Fibroblast of peridontal ligament (primary cell): ENCODE data around the gene MAP4K2.
"Not testable (repeated sequence)": the region's sequence is repeated elsewhere in the genome, so short reads cannot be mapped to it uniquely, and the experiment has no call there.

Experiments
- DNase-seq: peaks from one replicate; pipeline ENCODE4 v3.0.0-alpha.2; 2010; ENCODE audit errors: extremely low read depth

Gene MAP4K2

DNA sequence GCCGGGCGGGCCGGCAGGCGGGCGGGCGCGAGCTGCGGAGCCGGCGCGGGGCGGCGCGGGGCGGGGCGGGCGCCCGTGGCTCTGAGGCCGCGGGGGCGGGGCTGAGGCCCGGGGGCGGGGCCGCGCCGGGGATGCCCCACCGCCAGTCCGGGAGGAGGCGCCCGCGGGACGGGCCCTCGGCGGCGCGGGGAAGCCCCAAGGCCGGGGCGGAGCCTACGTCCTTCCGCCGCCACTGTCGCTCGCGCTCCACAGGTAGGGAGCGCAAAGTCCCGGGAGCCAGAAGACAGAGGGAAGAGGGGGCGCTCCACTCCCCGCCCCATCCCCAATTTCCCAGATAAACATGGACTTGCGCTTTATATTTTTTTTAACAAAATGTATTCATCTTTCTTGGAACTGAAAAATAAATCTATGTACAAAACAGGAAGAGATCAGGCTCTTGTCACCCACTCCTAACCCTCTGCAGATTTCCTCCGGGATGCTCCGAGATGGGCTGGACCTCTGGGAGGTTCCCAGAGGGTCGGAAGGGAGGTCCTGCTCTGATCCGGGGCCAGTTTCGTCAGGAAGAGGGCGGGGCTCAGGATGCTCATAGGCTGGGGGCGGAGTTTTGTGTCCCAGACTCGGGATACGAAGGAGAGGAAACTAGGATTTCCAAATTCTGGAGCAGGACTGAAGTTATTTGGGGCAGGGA lies at the start of gene MAP4K2:
Gene MAP4K2, minus strand, starts transcription at position 57 of the 688 bp plus-strand sequence. CDS start 65 bp downstream, outside the sequence.
- DNase-seq, result peak; percentile 78

DNA sequence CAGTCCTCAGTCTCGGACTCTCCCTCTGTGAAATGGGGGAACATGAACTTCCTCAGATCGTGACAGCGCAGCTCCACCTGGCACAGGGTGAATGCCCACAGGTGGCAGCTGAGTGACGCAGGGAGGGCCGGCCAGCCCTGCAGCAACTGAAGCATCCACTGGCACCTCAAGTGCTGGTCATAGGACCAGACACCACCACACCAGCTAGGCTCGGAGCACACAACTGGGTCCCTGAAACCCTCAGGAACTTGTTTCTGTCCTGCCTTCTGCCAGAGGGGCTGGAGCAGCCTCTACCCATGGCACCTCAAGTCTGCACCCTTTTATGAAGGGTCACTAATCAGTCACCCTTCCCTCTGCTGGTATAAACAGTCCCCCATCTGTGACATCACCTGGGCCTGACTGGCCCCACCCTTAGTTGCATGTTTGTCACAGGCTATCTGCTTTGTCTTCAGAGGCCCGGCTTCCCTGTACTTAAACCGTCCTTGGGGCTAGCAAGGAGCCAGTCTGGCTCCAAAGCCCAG lies 48.9 kb upstream of the MAP4K2 start:
- no peak for DNase-seq

DNA sequence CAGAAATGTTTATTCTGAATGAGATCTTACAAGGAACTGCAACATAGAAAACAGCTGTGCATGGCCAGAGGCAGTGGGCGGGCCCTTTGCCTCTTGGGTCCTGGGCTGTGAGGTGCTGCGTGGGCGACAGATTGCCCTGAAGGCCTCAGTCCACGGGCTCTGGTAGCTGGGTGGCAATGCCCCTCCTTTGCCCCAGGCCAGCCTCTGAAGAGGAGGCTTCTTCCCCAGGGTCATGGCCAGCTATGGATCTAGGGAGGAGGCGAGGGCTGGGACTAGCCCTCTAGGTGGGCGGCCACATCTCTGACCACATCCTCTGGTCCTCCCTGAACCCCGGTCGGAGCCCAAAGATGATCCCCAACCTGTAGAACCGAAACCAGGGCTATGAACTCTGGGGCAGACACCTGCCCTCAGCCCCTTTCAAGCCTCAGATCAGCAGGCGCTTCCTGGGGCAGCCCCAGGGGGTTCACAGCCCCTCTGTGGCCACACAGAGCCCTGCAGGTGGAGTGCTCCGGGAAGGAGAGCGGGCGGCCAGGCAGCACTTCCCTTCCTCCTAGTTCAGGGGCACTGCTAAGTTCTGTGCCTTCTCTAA lies 48.1 kb upstream of the MAP4K2 start:
- DNase-seq, result peak; percentile 36

DNA sequence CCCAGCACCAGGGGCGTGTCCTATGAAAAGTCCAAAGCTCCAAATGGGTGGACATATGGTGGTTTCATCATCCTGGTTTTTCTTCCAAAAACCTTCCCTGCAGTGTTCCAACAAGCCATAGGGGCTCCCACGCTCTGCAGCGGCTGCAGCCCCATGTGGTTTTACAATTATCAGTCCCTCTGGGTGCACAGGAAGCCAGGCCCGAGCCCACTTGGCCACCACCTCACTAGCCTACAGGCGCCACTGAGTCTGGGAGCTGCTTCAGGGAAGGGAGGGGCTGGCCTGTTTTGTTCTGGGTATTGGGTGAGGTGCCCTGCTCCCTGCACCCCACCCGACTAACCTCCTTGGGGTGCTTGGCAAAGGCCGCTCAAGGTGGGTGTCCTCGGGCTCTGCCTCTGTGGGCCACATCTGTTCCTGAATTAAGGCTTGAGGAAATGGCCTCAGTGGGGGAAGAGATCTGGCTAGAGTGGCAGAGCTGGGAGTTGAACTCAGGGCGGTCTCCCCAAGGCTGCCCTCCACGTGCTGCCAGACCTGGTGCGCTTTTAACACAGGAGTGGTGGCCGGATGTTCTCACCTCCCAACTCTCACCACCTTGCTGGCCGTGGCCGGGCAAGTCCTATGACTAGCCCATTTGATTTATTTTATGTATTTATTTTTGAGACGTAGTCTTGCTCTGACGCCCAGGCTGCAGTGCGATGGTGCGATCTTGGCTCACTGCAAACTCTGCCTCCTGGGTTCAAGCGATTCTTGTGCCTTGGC lies 46.8 kb upstream of the MAP4K2 start:
- peak; percentile 43 for DNase-seq

DNA sequence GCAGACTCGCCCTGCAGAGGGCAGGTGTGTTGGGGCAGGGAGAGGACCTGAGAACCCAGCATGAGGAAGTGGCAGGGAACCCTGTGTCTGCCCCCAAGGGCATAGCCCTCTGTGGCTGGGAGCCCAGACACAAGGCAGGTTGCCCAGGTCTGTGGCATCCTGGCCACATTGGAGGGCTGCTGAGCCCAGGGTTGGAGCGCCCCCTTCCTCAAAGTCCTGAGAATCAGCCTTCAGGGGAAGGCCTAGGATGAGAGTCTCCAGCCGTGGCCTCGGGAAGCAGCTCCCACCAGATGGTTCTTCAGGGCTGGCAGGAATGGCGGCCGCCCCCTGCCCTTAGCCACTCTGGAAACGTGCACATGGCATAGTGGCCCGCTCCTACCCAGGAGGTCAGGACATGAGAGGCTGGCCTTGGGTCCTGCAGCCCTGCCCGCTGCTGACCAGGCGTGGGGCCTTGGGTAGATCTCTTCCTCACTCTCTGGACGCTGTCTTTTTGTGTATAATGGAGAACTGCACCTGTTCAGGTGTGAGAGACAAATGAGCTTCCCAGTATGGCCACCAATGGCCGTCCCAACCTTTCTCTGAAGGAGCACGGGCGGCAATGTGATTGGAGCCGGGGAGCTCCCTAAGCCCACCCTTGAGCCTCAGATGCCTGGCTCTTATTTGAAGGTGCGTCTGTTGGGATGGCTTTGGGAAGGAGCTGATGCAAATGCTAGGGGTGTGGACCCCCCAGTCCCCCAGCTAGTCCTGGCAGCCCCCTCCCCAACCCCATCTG lies 46.0 kb upstream of the MAP4K2 start:
- DNase-seq, result no peak

DNA sequence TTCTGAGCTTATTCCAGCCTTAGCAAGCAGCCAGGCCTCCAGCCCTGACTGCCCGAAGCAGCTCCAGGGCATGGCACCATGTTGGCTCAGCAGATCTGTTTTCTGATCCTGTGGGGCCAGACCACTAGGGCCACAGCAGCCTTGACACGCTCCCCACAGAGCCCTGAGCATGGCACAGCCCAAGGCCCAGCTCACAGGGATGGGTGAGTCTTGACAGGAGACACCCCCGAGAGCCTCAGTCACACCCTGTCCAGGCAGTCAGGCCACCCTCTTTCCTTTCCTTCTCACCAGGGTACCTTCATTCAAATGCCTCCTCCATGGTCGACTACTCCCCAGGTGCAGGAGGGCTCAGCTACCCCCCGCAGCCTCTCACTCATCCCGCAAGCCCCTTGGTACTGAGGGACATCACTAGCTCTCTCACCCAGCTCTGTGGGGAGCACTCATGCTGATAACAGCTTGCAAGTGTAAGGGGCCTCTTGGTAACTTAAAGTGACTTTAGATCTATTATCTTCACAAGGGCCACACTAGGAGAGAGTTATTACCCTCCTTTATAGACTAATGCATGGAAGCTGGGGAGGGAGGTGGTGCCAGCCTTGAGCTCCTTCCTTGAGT lies 45.3 kb upstream of the MAP4K2 start:
- no peak for DNase-seq

DNA sequence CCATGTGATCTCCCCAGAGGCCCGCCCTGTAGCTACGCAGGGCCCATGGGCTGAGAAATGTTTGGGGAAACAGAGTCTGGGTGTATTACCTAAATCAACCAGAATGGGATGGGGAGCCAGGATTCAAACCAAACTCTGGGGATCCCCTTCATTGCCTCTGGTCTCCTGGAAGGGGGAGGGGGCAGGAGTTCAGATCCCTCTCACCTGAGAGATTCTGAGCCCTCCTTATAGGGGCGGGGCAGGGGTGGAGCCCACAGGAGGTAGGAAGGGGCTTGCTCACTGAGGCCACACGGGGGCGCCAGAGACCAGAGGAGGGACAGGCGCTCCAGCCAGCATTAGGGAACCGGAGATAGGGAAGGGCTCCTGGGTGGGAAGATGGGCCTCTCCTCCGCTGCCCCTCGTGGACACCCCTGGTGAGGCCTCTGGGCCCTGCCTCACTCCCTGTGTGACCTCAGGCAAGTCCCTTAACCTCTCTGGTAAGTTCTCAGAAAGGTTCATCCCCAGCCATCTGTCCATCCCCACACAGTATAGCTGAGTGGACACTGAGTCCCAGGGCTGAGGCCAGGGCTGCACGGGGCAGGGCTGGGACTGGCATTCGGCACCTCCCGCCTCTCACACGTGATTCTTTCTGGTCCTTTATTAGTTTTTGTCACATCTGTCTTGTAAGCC lies 44.1 kb upstream of the MAP4K2 start:
- peak; percentile 86 for DNase-seq

DNA sequence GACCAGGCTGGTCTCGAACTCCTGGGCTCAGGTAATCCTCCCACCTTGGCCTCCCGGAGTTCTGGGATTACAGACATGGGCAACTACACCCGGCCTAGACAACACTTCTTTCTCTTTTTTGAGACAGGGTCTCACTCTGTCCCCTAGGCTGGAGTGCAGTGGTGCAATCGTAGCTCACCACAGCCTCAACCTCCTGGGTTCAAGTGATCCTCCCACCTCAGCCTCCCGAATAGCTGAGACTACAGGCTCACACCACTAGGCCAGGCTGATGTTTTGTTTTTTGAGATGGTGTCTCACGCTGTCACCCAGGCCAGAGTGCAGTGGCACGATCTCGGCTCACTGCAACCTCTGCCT lies 42.7 kb upstream of the MAP4K2 start:
- not testable (repeated sequence) for DNase-seq

DNA sequence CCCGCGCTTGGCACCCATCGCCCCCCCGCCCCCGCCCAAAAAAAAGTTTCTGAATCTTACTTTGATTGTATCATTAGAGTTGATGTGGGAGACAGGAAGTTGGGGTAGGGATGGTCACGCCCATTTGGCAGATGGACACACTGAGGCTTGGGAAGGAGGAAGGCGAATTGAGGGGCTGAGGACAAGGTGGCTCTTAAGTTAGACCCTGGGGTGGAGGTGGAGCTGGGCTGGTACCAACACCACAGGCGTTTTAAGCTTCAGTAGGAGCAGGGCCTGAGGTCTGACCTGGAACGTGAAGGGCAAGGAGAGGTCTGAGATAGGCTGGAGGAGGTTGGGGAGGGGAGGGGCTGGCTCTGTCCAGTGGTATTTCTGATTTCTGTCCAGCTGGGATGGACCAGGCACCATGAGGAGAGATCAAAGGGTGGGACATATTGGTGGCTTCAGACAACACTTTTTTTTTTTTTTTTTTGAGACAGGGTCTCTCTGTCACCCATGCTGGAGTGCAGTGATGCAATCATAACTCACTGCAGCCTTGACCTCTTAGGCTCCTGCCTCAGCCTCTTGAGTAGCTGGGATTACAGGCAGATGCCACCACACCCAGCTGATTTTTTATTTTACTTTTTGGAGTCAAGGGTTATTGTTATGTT lies 42.2 kb upstream of the MAP4K2 start:
- no peak for DNase-seq

DNA sequence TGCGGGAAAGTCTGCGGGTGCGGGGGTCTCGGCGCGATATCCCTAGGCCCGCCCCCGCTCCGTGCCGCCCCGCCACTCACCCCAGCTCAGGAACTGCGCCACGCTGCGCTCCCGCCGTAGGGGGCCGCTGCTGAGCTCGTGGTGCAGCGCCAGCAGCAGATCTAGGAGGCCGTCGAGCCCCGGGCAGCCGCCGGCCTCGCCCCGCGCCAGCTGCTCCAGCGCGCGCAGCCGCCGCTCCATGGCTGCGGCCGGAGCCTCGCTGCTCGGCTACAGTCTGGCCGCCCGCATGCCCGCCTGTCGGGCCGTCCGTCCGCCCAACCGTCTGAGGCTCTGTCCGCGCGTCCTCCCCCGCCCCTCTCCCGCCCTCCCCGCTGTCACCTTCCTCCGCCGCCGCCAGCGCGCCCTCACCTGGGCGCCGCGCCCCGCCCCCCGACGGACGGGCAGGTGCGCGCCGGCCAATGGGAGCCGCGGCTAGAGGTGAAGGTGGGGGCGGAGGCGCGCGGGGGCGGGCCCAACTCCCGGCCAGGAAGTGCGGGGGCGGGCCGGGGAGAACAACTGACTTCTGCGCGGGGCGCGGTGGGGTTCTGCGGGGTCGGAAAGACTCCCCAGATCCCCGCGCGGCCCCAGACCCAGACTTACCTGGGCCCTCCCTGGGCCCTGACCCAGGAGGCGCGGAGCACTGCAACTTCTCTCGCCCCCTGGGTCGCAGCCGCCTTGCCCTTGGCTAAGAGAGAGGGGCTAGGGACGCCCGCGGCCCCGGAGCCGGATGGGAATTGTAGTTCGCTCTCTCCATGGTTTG lies 41.5 kb upstream of the MAP4K2 start, which contains the start of gene CDC42BPG:
Gene CDC42BPG, minus strand, starts transcription at position 324 of the 799 bp plus-strand sequence. Its CDS starts 84 bp downstream, at position 240.
- DNase-seq, result peak; percentile 36

DNA sequence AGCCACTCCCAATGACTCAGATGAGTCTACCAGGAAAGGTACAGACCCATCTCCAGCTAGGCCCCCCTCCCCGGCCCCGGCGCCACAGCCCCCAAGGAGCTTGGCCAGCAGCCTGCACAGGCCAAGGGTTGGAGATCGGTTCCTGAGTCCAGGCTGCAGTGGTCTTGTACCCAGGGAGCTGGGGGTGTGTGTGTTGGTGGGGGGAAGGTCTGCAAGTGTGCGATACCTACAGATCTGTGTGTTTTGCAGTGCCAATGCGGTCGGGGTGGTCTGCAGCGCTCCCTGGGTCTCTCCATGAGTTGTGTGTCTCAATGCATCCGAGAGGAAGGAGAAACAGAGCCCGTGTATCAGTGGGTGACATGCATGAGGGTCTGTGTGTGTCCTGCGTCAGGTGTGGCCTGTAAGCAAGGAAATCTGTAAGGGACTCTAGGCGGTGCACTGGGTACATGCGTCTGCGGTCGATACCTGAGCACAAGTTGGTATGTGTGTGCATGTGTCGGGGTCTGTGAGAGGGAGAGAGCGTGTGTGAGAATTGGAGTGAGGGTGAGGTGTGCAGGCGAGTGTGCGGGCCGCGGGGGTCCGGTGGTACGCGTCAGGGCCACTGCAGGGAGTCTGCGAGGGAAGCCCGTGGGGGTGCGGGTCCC lies 40.8 kb upstream of the MAP4K2 start:
- no peak for DNase-seq

DNA sequence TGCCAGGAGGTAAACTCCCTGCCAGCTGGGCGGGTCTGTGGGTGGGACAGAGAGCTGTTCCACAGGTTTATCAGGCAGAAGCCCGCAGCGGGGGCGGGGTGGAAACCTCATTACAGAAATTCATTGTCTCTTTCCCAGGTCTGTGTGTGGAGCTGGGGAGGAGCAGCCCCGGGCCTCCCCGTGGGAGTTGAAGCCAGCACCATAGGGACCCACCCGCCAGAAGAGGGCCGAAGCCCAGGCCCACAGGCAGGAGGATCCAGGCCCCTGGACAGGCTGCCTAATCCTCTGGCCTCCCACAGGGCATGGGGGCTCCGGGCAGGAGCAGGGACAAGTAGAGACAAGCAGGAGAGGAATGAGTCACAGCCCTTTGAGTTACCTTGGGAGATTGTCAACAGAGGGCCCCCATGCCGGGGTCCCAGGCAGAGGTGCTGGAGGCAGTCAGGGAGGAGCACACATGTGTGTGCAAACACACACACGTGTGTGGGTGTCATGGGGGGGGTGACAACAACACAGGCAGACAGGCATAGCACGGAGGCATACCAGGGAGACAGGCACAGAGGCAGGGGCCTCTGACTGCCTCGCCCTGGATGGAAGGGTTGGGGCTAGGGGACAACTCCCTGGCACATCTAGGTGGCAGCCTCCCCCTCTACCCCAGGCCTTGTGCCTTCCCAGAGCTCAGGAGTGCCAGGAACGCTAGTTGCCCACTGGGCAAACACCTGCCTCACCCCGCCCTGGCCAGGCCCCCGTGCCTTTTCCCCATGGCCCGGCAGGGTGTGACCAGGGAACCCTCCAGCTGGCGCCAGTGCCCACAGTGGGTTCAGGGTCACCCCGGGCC lies 40.1 kb upstream of the MAP4K2 start:
- no peak for DNase-seq

DNA sequence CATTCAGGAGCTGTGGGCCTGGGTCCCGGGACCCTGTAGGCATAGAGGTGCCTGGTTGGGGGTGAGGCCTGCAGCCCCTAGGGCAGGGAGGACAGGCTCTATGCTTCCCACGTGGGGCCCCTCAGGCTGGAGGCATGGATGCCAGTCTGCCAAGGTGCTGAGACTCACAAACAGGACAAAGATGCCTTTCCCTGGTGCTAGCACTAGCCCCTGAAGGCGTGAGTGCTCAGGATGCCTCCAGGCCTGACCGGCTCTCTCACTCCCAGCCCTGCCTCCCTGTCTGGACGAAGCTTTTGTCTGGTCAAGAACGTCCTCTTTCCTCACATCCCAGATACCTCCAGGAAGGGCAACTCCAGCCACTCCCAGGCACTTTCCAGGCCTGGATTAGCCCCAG lies 39.3 kb upstream of the MAP4K2 start:
- DNase-seq, result no peak

DNA sequence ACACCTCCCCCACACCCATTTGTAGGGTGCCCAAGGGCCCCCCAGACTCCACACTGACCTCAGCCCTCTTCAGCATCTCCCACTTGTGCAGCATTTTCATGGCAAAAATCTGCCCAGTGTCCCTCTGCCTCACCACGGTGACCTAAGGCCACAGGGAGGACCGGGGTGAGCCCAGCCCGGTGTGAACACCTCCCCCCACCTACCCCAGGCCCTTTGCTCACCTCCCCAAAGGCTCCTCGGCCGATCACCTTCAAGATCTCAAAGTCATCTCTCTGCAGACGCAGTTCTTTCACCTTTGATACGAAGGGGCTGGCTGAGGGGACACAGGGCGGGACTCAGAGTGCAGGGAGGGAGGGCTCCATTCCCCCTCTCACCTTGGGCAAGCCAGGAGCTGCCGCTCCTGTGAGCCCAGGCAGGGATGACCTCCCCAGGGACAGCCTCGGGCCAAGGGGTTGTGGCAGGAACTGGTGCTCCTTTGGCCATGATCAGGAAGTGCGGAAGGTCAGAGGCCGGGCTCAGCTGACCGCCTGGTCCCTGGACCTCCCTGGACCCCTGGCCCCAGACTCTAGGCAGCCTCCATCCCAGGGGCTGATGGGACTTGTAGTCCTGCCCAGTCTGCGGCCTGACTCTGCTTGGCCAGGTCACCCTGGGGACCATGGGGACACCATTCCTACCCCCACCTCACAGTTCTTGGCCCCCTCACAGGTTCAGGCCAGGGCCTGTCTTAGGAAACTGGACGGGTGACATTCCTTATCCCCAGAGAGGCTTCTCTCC lies 38.8 kb upstream of the MAP4K2 start:
- no peak for DNase-seq

DNA sequence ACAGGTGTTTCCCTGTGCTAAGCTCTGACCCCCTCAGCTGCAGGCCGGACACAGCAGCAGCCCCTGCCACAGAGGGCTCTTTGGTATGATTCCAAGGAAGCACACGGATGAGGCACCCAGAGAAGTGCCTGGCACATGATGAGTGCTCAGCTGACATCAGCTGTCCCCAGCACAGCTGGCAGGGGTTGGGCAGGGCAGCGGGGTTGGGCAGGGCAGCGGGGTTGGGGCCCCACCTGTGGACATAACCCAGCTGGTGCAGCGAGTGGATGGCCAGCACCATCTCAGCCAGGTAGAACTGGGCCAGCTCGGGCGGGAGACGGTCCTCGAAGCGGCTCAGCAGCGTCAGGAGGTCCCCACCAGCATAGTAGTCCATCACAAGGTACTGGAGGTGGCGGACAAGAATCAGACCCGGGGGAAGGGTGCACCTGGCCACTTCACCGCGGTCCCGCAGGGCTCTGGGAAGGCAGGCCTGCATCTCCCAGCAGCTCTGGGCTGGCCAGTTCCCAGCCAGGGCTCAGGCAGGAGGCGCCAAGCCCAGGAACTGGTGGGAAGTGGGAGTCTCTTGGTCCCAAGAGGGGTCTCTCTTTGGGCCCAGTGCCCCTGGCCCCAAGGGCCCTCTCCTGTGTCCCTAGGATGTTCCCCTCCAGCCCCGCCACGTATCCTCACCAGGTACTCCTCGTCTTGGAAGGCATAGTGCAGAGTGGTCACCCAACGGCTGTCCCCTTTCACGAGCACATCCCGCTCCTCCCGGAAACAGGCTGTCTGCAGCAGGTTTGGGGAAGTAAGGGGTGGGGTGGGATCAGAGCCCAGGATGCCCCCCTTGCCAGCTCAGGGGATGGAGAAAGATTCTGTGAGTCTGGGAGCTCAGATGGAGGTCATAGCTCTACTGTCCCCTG lies 37.1 kb upstream of the MAP4K2 start:
- no peak for DNase-seq

DNA sequence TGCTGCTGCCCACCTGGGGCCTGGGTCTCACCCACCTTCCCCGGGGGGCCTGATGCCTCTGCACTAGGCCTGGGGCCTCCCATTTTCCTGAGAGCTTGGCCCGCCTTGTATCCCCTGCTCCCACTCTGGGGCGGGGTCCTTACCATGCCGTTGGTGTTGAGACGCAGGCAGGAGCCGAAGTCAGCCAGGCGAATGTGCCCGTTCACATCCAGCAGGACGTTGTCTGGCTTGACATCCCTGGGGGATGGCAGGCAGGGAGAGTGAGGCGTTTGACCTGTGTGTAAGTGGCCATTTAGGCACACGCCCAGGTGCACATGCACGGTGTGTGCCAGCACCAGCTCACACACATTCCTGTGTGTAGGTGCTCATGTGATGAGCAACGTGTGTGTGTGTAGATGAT lies 36.3 kb upstream of the MAP4K2 start:
- no peak for DNase-seq
